GM18873 (cell line): Measurements from ENCODE around the gene HIC1.

Experiments used
- ATAC-seq: cut with Tn5 transposase; IDR thresholded peaks from one replicate; pipeline ENCODE4 v1.9.1; 2021; ENCODE audit warnings: mild to moderate bottlenecking, moderate library complexity, moderate number of reproducible peaks; ENCODE audit not compliant: unreplicated experiment, low FRiP score

The HIC1 gene

DNA sequence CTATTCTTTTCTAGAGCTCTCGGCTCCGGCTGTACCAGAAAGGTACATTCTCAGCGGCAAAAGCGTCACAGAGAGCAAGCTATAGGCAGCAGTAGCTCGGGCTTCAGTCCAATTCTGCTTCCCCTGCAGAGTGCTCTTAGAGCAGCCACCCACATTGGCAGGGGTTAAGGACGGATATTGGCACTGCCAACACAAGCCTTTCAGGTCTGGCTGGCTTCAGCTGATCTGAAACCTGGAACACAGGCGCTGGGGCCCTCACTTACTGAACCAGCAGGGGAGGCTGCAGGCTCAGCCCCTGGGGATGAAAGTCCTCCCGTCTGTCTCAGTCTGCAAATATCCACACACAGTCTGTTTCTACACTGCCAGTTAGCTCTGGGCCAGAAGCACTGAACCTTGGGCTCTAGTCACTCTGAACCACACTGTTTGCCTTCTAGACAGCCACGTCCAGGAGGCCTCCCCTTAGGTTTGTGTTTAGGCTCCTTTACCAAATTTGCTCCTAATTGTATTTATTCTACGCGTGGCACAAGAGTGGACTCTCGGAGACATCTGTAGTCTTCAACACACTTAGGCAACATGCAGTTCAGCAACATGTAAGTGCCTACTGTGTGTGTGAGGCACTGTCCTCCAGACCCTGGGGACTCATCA lies 40.1 kb downstream of the HIC1 start:
- no peak for ATAC-seq

- ATAC-seq: no peak
These were observed 40.6 kb downstream of the HIC1 start for GRCh38 chr17:2095536-2095910.

- no peak for ATAC-seq
These were observed 46.8 kb downstream of the HIC1 start for GRCh38 chr17:2101448-2102257.

DNA sequence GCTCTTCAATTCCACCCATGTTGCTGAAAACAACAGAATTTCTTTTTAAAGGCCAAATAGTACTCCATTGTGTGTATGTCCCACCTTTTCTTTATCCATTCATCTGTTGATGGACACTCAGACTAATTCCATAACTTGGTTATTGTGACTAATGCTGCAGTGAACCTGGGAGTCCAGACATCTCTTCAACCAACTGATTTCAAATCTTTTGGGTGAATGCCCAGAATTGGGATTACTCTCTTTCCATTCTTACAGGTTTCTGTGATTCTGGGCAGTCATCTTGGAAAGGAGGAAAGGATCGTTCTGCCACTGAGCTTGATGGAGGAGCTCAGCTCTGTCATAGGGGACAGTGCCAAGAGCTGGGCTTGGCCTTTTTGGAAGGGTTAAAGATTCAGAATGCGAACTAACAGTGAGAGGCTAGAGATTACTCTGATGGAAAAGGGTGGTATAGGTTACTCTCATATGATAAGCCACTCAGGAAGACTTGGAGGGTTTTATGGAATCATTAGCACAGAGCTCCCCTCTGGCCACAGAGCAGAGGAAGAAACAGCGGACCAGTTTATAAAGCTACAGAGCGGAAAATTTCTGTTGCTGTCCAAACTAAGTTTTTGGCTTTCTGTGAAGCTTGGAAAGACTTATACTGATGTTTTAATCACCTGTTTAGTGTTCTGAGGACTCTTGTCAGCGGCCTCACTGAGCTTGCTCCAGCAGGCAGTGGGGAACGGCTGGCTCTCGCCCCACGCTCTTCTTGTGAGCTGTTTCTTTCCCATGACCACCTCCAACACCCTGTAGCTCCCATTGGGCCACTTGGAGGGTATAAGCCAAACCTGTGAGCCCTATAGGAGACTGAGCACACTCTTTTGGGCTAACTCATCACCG lies 48.3 kb downstream of the HIC1 start:
- ATAC-seq: no peak

- ATAC-seq: no peak
These were observed 50.8 kb downstream of the HIC1 start for GRCh38 chr17:2105663-2106062.

GRCh38 chr17:2106308-2106955 lies 51.5 kb downstream of the HIC1 start:
- no peak for ATAC-seq

- ATAC-seq: no peak
These were observed 52.1 kb downstream of the HIC1 start for GRCh38 chr17:2107050-2107449.

GRCh38 chr17:2107506-2107905 lies 52.6 kb downstream of the HIC1 start:
- no peak for ATAC-seq

DNA sequence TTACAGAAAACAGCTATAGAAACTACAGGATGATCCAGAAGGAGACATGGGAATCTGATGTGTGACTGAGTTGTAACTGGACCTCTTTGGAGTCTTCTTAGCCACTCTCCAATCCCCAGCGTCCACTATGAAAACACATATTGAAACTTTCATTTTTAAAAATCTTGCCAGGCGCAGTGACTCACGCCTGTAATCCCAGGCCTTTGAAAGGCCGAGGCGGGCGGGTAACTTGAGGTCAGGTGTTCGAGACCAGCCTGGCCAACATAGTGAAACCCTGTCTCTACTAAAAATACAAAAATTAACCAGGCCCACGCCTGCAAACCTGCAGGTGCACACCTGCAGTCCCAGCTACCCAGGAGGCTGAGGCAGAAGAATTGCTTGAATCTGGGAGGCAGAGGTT lies 53.3 kb downstream of the HIC1 start:
- no peak for ATAC-seq

DNA sequence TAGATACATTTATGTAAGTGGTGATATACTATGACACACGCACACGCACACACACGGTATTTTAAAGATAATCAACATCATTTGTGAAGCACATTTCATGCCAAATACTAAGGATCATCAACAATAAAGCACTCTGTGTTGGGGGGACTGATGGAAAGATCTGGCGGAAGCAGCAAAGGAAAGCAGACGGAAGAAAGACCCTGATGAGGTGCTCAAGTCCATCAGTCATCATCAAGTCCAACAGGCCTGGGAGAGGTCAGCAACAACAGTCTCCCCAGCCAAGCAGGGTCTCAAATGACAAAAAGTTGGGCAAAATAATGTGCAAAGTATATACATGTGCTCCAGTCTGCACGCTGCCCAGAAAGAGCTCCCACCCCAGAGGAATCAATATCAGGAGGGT lies 55.5 kb downstream of the HIC1 start:
- no peak for ATAC-seq

GRCh38 chr17:2111691-2112090 lies 56.8 kb downstream of the HIC1 start:
- no peak for ATAC-seq
